ENCODE measurements around the gene CNTFR.

- TF ChIP-seq CTCF (IDR thresholded peaks at IDR 0.05) (peak in 3 of 4 experiments; percentile 18 to 23 (median 22)), POLR2A (IDR thresholded peaks at IDR 0.05) (peak; percentile 78 to 85), POLR2AphosphoS5 (IDR thresholded peaks at IDR 0.05) (peak; percentile 77)
These were observed 48.0 kb upstream of the CNTFR start, which contains the start of gene SIGMAR1 for GRCh38 chr9:34637356-34638137.
